HuH-7 (cell line): ENCODE data around the gene MXD3.
A peak's percentile ranks its signal among the peaks of the same experiment; 100 is the strongest.
"Not testable (repeated sequence)": the region's sequence is repeated elsewhere in the genome, so short reads cannot be mapped to it uniquely, and the experiment has no call there.

Experiments used
- DNase-seq: peaks from one replicate; pipeline ENCODE4 v3.0.0; 2011; ENCODE audit warnings: low spot score

The MXD3 gene

GRCh38 chr5:177343000-177343399 lies 31.3 kb upstream of the MXD3 start:
- DNase-seq = not testable (repeated sequence)

- no peak for DNase-seq
Observed at GRCh38 chr5:177339107-177339638, 27.5 kb upstream of the MXD3 start.

GRCh38 chr5:177338251-177339106 lies 26.8 kb upstream of the MXD3 start:
- DNase-seq = no peak

- DNase-seq = no peak
Observed at GRCh38 chr5:177336603-177337494, 25.2 kb upstream of the MXD3 start.

GRCh38 chr5:177336112-177336511 lies 24.4 kb upstream of the MXD3 start:
- DNase-seq = peak; percentile 52

- DNase-seq = no peak
Observed at GRCh38 chr5:177335701-177336065, 24.0 kb upstream of the MXD3 start.

GRCh38 chr5:177334781-177335700 lies 23.3 kb upstream of the MXD3 start:
- no peak for DNase-seq

GRCh38 chr5:177334155-177334551 lies 22.5 kb upstream of the MXD3 start:
- DNase-seq = no peak

- DNase-seq = no peak
Observed at GRCh38 chr5:177333420-177334154, 21.9 kb upstream of the MXD3 start.

GRCh38 chr5:177332896-177333260 lies 21.2 kb upstream of the MXD3 start:
- no peak for DNase-seq

GRCh38 chr5:177332031-177332895 lies 20.6 kb upstream of the MXD3 start:
- no peak for DNase-seq

- DNase-seq = no peak
Observed at GRCh38 chr5:177330991-177331842, 19.5 kb upstream of the MXD3 start.

GRCh38 chr5:177329883-177330282 lies 18.2 kb upstream of the MXD3 start:
- no peak for DNase-seq

GRCh38 chr5:177328545-177329231 lies 17.0 kb upstream of the MXD3 start:
- no peak for DNase-seq

- DNase-seq = no peak
Observed at GRCh38 chr5:177327539-177328522, 16.1 kb upstream of the MXD3 start.

- no peak for DNase-seq
Observed at GRCh38 chr5:177325868-177326381, 14.2 kb upstream of the MXD3 start.

- DNase-seq = no peak
Observed at GRCh38 chr5:177320879-177321278, 9.2 kb upstream of the MXD3 start.
